GM19239 (cell line): ENCODE results near the gene BRD9.
"Not testable (repeated sequence)": the region's sequence is repeated elsewhere in the genome, so short reads cannot be mapped to it uniquely, and the experiment has no call there.

Source experiments
- DNase-seq: peaks from one replicate; pipeline ENCODE4 v3.0.0; 2011; ENCODE audit warnings: low spot score; ENCODE audit not compliant: insufficient read length
- FAIRE-seq: peaks from 2 replicates; lab custom pipeline; 2011; peaks lifted over from hg19 to GRCh38; lab: Jason Lieb, UNC

The BRD9 gene

DNA sequence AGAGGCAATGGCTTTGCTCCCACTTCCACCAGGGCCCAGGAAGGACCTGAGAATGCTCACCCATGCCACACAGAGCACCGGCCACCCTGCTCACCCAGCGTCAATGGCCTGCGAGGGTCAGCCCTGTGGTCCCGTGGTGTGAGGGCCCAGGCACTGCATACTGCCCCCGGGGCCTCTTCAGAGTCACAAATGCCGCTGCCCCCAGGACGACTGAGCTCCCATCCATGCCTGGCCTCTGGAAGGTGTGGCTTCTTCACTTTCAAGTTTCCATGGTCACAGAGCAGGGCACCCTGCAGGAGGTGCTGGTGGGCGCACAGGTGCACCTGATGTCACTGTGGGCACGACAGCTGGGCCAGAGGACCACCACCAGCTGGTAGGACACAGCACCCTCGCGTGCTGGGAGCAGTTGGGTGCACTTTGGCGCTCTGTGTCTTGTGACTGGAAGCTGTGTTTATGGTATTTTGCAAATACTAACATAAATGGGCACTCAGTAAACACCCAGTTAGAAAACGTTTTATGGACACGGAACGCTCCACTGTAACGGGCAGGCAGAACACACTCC is 29.3 kb downstream of the BRD9 start:
- no peak for DNase-seq
- no peak for FAIRE-seq

DNA sequence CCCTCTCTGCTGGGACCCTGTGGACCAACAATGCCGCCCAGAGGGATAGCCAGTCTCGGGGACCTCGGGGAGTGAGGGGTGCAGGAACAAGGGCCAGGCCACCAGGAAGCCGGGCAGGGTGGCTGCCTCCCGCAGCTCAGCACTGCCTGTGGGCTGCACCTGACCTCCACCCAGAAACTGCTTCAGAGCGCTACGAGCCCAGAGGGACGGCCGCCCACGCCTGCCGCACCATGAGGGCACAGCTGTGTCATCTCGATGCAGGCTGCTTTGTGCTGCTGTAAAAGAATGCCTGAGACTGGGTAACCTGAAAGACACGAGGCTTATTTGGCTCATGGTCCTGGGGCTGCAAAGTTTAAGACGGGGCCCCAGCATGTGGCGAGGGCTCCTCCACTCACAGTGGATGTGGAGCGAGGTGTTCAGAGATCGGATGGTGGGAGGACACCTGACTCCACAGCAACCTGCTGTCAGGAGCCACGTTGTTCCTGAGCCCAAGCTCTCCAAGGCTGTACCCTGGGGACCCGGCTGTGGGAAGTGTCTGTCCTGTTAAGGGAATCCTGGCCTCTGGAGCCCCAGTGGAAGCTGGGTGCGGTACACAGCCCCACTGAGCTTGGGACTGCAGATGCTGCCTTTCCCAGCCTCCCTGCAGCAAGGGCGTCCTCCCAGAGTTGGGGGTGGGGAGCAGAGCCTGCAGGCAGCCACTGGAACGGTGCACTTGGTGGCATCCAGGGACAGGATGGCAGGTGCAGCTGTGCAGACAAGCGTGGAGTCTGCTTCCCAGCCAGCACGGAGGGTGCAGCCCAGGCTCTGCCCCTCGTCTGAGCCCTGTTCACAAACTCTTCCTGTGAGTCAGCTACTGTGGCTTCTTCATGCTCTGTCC is 30.0 kb downstream of the BRD9 start:
- DNase-seq (no peak), FAIRE-seq (no peak)

DNA sequence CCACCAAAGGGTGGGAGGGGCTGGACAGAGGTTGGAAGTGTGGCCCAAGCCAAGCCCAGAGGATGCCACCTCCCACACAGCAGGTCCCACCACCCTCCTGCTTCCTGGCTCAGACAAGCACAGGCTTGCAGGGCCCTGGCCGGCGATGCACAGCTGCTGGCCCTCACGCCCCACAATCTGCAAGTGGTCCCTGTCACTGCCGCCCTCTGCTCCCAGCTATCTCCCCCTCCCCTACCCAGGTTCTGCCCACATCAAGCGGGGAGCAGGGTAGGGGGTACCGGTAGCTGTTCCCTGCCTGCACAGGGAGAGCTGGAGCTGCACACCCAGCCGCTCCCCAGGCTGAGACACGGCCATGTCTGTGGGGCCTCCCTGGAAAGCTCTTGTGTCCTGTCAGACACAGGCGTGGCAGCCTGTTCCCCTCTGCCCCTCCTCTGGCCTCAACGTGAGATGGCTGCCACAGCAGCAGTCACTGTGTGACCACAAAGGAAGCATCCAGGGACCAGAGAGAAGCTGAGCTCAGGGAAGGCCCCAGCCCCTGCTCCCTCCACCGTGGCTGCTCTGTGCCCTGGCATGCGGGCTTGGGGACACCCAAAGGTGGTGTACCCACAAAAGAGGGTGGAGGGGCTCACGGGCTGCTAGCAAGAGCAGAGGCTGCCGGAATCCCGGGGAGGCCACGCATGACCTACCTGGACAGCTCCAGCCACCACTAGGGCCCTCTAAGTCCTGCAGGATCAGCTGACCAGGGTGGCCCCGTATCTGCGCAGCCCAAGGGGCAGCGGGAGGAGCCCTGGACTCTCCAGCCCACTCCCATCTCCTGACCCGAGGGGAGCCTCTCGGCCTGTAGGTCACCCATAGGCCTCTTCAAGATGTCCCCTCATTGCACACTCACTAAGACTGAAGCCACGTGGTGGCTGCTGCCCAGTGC is 30.9 kb downstream of the BRD9 start:
- no peak for FAIRE-seq
- no peak for DNase-seq

DNA sequence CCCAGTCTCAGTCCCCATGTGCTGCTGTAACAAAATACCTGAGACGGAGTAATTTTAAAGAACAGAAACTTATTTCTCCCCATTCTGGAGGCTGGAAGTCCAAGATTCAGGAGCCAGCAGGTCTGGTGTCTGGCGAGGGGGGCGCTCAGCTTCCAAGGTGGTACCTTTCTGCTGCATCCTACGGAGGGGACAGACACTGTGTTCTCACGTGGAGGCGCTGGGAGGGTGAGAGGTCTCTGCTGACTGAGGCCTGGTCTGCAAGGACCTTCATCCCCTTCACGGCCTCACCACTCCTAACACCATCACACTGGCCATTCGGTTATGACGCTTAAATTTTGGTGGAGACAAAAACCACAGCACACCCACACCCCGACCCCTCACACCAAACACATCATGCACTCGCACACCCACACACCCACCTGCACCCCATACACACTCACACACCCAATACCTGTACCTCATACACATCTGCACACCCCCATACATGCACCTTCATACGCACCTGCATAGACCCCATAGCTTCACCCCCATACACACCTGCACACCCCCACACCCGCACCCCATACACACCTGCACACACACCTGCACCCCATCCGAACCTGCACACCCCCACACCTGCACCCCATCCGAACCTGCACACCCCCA is 32.0 kb downstream of the BRD9 start:
- FAIRE-seq: no peak
- DNase-seq: no peak

DNA sequence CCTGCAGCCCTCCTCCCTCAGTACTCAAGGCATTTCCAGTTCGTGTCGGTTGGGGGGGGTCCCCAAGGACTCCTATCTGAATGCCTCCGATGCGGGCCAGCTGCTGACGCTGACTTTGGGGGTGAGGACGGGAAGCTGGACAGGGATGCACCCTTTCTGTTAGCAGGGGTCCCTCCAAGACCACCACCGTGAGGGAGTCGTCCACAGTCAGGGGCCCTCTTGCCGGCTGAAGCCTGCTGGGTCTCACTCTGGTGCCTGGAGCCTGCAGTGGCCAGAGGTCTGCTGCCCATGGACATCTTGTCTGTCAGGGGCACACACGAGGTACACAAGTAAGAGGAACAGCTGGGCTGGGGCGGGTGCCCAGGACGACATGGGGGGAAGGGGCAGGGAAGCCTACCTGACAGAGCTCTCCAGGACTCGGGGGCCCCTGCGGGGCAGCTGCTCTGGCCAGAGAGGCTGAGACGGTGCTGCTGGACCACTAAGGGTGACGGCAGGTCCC is 32.8 kb downstream of the BRD9 start:
- DNase-seq: no peak
- FAIRE-seq: no peak

DNA sequence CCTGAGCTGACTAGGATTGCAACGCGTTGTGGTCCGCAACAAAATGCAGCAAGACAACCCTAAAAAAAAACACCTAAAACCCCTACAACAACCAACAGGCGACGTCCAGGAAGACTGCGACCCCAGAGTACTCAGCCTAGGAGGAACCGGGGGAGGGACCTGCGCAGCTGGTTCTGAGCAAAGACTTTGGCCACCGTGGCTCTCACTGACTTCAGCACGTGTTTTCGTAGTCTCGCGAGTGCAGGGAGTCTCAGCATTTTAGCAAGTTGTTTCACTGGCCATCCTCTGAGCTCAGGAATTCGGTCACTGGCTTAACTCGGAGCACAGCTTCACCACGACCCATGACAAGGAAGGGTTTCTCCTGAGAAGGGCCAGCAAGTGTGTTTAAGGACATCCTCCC is 33.2 kb downstream of the BRD9 start:
- no peak for DNase-seq
- no peak for FAIRE-seq

DNA sequence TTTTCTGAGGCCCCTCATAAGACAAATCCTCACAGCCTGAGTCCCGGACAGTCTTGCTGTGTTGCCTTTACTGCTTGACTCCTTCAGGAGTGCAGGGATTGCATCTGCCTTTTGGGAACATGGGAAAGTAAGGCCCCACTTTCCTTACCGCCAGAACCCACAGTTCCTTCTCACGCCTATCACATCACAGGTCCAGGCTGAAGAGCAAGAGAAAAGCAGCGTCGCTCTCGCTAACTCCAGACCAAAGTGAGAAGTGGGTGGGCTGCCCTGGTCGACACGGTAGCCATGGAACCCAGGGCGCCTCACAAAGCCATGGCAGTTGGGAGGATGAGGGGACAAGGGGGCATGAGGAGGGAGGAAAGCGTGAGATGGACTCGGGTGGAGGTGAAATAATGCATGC is 33.9 kb downstream of the BRD9 start:
- DNase-seq (no peak), FAIRE-seq (no peak)

DNA sequence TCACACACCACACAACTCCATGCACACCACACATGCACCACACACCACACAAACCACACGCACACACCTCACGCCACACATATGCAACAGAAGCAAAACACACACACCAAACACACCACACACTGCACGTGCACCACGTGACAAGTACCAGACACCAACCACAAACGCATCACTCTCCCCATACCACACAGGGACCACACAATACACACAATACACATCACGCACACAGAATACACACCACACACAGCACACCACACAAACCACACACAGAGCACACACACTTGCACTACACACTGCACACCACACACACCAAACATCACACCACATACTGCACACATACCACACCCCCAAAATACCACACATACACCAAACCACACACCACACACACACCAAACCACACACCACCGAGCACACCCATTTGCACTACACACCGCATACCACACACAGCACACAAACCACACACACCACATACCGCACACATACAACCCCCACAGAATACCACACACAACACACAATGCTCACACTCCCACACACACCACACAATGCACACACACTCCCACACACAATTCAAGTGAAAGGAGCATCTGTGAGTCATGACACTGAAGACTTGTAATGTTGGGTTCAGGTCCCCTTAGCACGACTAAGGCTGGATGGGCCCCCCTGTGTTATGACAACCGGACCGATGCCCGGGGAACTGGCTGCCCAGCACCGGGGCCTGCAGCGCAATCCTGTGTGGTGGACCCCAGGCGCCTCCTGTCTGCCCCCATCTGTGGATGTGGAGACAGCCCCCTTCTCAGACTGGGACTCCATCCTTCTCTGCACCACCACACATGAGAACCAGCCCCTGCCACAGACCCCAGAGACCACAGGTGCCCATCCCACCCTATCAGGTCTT is 35.8 kb downstream of the BRD9 start:
- no peak for DNase-seq

DNA sequence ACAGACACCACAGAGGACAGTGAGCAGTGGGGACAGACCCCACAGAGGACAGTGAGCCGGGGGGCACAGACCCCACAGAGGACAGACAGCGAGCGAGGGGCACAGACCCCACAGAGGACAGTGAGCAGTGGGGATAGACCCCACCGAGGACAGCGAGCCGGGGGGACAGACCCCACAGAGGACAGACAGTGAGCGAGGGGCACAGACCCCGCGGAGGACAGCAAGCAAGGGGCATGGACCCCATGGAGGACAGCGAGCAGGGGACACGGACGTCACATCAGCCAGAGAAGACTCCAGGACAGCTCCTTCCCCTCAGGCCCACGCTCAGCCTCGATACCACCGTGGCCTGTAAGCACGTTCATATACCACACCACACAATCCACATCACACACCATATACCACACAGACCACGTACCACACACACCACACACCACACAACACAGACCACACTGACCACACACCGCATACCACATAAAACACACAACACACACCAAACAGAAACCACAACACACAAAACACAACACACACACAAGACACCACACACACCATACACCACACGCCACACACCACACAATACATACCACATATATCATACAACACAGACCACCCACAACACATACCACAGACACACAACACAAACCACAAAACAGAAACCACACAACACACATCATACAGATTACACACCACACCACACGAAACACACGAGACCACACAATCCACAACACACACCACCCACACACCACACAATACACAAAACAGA is 36.6 kb downstream of the BRD9 start:
- FAIRE-seq (no peak), DNase-seq (no peak)

More for the DNA sequence above, 35.8 kb downstream of the BRD9 start:
- no peak for FAIRE-seq

DNA sequence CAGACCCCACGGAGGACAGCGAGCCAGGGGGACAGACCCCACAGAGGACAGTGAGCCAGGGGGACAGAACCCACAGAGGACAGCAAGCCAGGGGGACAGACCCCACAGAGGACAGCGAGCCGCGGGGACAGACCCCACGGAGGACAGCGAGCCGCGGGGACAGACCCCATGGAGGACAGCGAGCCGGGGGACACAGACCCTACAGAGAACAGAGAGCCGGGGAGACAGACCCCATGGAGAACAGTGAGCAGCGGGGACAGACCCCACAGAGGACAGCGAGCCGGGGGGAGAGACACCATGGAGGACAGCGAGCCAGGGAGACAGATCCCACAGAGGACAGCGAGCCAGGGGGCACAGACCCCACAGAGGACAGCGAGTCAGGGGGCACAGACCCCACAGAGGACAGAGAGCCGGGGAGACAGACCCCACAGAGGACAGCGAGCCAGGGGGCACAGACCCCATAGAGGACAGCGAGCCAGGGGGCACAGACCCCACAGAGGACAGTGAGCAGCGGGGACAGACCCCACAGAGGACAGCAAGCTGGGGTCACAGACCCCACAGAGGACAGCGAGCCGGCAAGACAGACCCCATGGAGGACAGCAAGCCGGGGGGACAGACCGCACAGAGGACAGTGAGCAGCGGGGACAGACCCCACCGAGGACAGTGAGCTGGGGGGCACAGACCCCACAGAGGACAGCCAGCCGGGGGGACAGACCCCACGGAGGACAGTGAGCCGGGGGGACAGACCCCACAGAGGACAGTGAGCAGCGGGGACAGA is 37.4 kb downstream of the BRD9 start:
- no peak for FAIRE-seq
- no peak for DNase-seq

DNA sequence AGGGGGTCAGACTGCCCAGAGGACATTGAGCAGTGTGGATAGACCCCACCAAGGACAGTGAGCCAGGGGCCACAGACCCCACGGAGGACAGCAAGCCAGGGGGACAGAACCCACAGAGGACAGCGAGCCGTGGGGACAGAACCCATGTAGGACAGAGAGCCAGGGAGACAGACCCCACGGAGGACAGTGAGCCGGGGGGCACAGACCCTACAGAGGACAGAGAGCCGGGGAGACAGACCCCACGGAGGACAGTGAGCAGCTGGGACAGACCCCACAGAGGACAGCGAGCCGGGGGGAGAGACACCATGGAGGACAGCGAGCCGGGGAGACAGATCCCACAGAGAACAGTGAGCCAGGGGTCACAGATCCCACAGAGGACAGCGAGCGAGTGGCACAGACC is 38.4 kb downstream of the BRD9 start:
- FAIRE-seq: no peak
- no peak for DNase-seq

DNA sequence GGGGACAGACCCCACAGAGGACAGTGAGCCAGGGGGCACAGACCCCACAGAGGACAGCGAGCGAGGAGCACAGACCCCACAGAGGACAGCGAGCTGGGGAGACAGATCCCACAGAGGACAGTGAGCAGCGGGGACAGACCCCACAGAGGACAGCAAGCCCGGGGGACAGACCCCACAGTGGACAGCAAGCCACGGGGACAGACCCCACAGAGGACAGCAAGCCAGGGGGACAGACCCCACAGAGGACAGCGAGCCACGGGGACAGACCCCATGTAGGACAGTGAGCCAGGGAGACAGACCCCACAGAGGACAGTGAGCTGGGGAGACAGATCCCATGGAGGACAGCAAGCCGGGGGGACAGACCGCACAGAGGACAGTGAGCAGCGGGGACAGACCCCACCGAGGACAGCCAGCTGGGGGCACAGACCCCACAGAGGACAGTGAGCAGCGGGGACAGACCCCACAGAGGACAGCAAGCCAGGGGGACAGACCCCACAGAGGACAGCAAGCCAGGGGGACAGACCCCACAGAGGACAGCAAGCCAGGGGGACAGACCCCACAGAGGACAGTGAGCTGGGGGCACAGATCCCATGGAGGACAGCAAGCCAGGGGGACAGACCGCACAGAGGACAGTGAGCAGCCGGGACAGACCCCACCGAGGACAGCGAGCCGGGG is 39.0 kb downstream of the BRD9 start:
- not testable (repeated sequence) for FAIRE-seq, DNase-seq

DNA sequence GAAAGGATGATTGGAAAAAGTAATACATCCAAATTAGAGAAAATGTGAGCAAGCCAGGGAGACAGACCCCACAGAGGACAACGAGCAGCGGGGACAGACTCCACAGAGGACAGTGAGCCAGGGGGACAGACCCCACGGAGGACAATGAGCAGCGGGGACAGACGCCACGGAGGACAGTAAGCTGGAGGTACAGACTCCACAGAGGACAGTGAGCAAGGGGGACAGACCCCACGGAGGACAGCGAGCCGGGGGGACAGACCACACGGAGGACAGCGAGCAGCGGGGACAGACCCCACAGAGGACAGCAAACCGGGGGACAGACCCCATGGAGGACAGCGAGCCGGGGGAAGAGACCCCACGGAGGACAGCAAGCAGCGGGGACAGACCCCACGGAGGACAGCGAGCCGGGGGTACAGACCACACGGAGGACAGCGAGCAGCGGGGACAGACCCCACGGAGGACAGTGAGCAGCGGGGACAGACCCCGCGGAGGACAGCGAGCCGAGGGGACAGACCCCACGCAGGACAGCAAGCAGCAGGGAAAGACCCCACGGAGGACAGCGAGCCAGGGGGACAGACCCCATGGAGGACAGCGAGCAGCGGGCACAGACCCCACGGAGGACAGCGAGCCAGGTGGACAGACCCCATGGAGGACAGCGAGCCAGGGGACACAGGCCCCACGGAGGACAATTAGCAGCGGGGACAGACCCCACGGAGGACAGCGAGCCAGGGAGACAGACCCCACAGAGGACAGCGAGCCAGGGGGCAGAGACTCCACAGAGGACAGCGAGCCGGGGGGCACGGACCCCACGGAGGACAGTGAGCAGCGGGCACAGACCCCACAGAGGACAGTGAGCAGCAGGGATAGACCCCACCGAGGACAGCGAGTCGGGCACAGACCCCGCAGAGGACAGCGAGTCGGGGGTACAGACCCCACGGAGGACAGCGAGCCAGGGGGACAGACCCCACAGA is 39.9 kb downstream of the BRD9 start:
- FAIRE-seq (no peak), DNase-seq (no peak)

DNA sequence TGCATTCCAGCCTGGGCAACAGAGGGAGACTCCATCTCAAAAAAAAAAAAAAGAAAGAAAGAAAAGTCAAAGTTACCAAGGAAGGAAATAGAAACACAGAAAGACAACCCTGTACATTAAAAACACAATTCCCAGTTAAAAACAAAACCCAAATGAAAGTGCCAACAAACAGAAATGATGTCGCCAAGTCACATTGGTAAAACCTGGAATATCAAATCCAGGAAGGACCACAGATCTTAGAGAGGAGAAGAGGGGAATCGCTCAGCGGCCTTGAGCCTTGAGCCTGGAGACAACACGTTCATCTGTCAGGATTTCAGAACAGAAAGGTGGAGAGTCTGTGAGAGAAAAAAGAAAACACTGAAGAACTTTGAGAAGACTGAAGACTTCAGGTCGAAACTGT is 40.6 kb downstream of the BRD9 start:
- FAIRE-seq (no peak), DNase-seq (no peak)

DNA sequence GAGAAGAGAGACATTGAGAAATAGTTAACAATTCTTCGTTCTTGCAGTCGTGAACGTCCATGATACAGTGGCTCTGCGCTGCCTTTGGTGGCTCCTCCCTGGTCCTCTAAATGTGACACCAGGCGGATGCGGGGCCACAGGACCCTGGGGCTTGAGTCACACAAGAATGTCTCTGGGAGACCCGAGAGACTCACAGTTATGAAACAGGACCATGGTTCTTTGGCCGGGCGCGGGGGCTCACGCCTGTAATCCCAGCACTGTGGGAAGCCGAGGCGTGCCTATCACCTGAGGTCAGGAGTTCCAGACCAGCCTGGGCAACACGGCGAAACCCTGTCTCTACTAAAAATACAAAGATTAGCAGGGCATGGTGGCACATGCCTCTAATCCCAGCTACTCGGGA is 41.0 kb downstream of the BRD9 start:
- DNase-seq: no peak
- no peak for FAIRE-seq

DNA sequence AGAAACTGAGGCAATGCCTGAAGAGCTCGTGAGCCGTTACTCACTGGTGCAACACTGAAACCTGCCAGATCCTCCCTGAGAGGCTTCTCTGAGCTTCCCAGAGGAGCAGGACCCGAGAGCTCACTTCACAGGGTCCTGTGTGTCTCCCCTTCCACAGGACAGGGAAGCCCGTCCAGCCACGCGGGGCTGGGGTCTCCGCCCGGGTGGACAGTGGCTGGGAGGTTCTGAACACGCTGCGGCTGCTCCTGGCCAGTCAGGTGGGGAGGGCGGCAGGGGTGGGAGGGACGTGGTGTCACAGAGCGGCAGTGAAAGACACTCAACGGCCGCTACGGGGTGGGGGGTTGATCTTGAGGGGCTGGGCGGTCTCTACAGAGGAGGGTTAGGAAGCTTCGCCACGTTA is 41.5 kb downstream of the BRD9 start:
- no peak for FAIRE-seq
- no peak for DNase-seq
